ENCODE data around the gene CACNA1C.

DNA sequence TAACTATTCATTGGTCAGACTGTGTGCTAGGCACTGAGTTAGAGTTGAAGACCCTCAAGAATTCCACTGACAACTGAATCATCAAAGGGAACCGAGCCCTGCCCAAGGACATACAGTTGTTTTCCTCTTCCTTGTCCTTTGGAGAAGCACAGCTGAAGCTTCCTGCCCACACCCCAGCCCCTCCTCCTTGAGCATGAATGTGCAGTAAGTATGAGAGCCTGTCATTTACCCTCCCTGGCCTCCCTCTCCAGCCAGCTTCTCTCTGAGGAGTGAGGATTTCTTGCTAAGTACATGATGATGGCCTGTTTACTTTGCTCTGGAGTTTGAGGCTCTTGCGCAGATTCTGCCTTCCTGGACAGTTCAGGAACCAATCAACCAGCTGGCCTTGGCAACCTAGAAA, 235.2 kb downstream of the CACNA1C start:
- TF ChIP-seq, protein P1, sequence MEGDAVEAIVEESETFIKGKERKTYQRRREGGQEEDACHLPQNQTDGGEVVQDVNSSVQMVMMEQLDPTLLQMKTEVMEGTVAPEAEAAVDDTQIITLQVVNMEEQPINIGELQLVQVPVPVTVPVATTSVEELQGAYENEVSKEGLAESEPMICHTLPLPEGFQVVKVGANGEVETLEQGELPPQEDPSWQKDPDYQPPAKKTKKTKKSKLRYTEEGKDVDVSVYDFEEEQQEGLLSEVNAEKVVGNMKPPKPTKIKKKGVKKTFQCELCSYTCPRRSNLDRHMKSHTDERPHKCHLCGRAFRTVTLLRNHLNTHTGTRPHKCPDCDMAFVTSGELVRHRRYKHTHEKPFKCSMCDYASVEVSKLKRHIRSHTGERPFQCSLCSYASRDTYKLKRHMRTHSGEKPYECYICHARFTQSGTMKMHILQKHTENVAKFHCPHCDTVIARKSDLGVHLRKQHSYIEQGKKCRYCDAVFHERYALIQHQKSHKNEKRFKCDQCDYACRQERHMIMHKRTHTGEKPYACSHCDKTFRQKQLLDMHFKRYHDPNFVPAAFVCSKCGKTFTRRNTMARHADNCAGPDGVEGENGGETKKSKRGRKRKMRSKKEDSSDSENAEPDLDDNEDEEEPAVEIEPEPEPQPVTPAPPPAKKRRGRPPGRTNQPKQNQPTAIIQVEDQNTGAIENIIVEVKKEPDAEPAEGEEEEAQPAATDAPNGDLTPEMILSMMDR (conservative IDR thresholded peaks at IDR 0.05) = no peak
- no peak for TF ChIP-seq ZFX (IDR thresholded peaks at IDR 0.05)

All from C4-2B (cell line).